ENCODE data around the gene GMDS. TPM values are rescaled to one million over a fixed set of nuclear protein-coding genes. Genes with fewer than 3 reads are reported as not detected.
A peak's percentile ranks its signal among the peaks of the same experiment; 100 is the strongest.

GMDS gene
- total RNA-seq, 1 experiment from 2014 or later = 35.0 TPM

- no peak overlapping the region for H3K27ac Mint-ChIP-seq
- TF ChIP-seq NR3C1 (CRISPR knock-in tag; conservative IDR thresholded peaks at IDR 0.05; ENCODE audit: low read depth) = no peak
- TF ChIP-seq MYBL2 (CRISPR knock-in tag; IDR thresholded peaks at IDR 0.05) = no peak
- no peak for TF ChIP-seq E2F1 (CRISPR knock-in tag; IDR thresholded peaks at IDR 0.05)
- no peak for TF ChIP-seq ELF4 (CRISPR knock-in tag; IDR thresholded peaks at IDR 0.05; ENCODE audit: low read depth)
- TF ChIP-seq EMX1 (CRISPR knock-in tag; IDR thresholded peaks at IDR 0.05) = no peak
- TF ChIP-seq GTF2I (CRISPR knock-in tag; conservative IDR thresholded peaks at IDR 0.05) = no peak
- ChIA-PET POLR2A (no interaction called here), CTCF (no interaction called here)
- peaks cover 7% of the 10 kb centered on the region for H3K36me3 Mint-ChIP-seq
- H3K4me1 Mint-ChIP-seq = peaks cover under 1% of the 10 kb centered on the region
- H3K9me3 Mint-ChIP-seq = peaks cover 10% of the 10 kb centered on the region
- no peak overlapping the region for H3K4me3 Mint-ChIP-seq
- ATAC-seq = no peak
- DNase-seq (ENCODE audit: low spot score) = no peak
- no peaks in the 10 kb centered on the region for H3K27me3 Mint-ChIP-seq (ENCODE audit: low read depth)
These were observed 510.1 kb downstream of the GMDS start for GRCh38 chr6:1735239-1735803.

GRCh38 chr6:1730882-1731281, 514.5 kb downstream of the GMDS start:
- H3K27ac Mint-ChIP-seq = no peak overlapping the region
- no peak overlapping the region for H3K4me3 Mint-ChIP-seq
- H3K27me3 Mint-ChIP-seq (ENCODE audit: low read depth) = no peaks in the 10 kb centered on the region
- DNase-seq (ENCODE audit: low spot score) = no peak
- CTCF ChIA-PET = no interaction called here
- ATAC-seq = no peak
- no peak for TF ChIP-seq FOXP4 (CRISPR knock-in tag; IDR thresholded peaks at IDR 0.05)
- no peak for TF ChIP-seq ZNF317 (CRISPR knock-in tag; IDR thresholded peaks at IDR 0.05; ENCODE audit: borderline replicate concordance, low read depth)
- no peak for TF ChIP-seq GRHL2 (CRISPR knock-in tag; IDR thresholded peaks at IDR 0.05; ENCODE audit: insufficient replicate concordance, severe bottlenecking)
- TF ChIP-seq ZNF263 (CRISPR knock-in tag; IDR thresholded peaks at IDR 0.05; ENCODE audit: low read depth) = no peak
- no peak for TF ChIP-seq USF2 (CRISPR knock-in tag; IDR thresholded peaks at IDR 0.05)
- no peak for TF ChIP-seq NFE2L1 (CRISPR knock-in tag; IDR thresholded peaks at IDR 0.05)
- no peak for TF ChIP-seq OVOL2 (CRISPR knock-in tag; IDR thresholded peaks at IDR 0.05; ENCODE audit: borderline replicate concordance)
- TF ChIP-seq NFATC4 (CRISPR knock-in tag; IDR thresholded peaks at IDR 0.05) = no peak
- no peak for TF ChIP-seq ETV6 (CRISPR knock-in tag; IDR thresholded peaks at IDR 0.05)
- no peak for TF ChIP-seq SMAD4 (CRISPR knock-in tag; IDR thresholded peaks at IDR 0.05)
- TF ChIP-seq NFYB (CRISPR knock-in tag; conservative IDR thresholded peaks at IDR 0.05; ENCODE audit: low read depth) = no peak
- no peak for TF ChIP-seq JUN (CRISPR knock-in tag; IDR thresholded peaks at IDR 0.05)
- TF ChIP-seq IRF1 (CRISPR knock-in tag; IDR thresholded peaks at IDR 0.05) = no peak
- no peak for TF ChIP-seq KAT7 (CRISPR knock-in tag; IDR thresholded peaks at IDR 0.05; ENCODE audit: borderline replicate concordance)
- H3K4me1 Mint-ChIP-seq = peaks cover 28% of the 10 kb centered on the region
- peaks cover 10% of the 10 kb centered on the region for H3K9me3 Mint-ChIP-seq
- POLR2A ChIA-PET = no interaction called here
- H3K36me3 Mint-ChIP-seq = peaks cover 7% of the 10 kb centered on the region

GRCh38 chr6:1729750-1730140, 515.7 kb downstream of the GMDS start:
- peaks cover 37% of the 10 kb centered on the region for H3K4me1 Mint-ChIP-seq
- ATAC-seq (peak; percentile 20), DNase-seq (ENCODE audit: low spot score) (no peak)
- H3K27ac Mint-ChIP-seq = no peak overlapping the region
- H3K4me3 Mint-ChIP-seq = no peak overlapping the region
- POLR2A ChIA-PET = no interaction called here
- peaks cover 10% of the 10 kb centered on the region for H3K9me3 Mint-ChIP-seq
- no peaks in the 10 kb centered on the region for H3K27me3 Mint-ChIP-seq (ENCODE audit: low read depth)
- TF ChIP-seq PRRX2 (CRISPR knock-in tag; IDR thresholded peaks at IDR 0.05) (no peak), TCF7 (CRISPR knock-in tag; IDR thresholded peaks at IDR 0.05; ENCODE audit: low read depth) (no peak), ESRRA (CRISPR knock-in tag; IDR thresholded peaks at IDR 0.05; ENCODE audit: borderline replicate concordance) (no peak), ATF2 (CRISPR knock-in tag; IDR thresholded peaks at IDR 0.05; ENCODE audit: borderline replicate concordance, low read depth) (no peak), AR (CRISPR knock-in tag; IDR thresholded peaks at IDR 0.05) (no peak)
- H3K36me3 Mint-ChIP-seq = peaks cover 7% of the 10 kb centered on the region
- CTCF ChIA-PET = no interaction called here

All from WTC11 (cell line).